Thyroid gland (tissue), 4 donors: Measurements from ENCODE around the gene TM9SF4.

ENCODE experiments used
- CTCF ChIP-seq, 6 experiments: fragments of 200-600 bp in 3 of 6; fragments of 450-650 bp in 3 of 6; sonication (generic) in 3 of 6; IDR thresholded peaks; one replicate each; pipeline ENCODE4 v1.5.1; 2016 to 2019; ENCODE audit warnings: antibody characterized with exemption in 6 of 6, mild to moderate bottlenecking in 2 of 6, inconsistent platforms in 1 of 6, moderate library complexity in 1 of 6
- POLR2A ChIP-seq, 2 donors: fragments of 450-650 bp; IDR thresholded peaks; one replicate each; pipeline ENCODE4 v1.6.1; 2017; ENCODE audit warnings: antibody characterized with exemption in 2 of 2, mild to moderate bottlenecking in 2 of 2, moderate library complexity in 1 of 2

- TF ChIP-seq CTCF (IDR thresholded peaks at IDR 0.05) (no peak), POLR2A (IDR thresholded peaks at IDR 0.05) (no peak)
Observed at GRCh38 chr20:32215729-32216128, 106.2 kb downstream of the TM9SF4 start.
